Measurements from ENCODE around the gene AKNAD1. TPM values are rescaled to one million over a fixed set of nuclear protein-coding genes. Genes with fewer than 3 reads are reported as not detected.

Gene AKNAD1
- total RNA-seq, 2 donors from 2014 or later = not detected

DNA sequence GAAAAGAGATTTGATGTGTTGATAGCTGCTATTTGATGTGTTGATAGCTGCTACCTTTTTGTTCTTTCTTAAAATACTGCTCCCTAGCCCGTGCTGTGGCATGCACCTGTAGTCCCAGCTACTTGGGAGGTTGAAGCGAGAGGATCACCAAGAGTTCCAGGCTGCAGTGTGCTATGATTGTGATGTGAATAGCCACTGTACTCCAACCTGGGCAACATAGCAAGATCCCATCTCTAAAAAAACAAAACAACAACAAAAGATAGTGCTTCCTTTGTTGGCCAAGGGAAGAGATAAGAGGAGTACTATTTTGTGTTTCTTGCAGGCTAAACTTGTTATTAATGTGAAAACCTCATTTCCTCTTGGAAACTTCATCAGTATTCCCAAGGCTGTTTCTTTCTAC is 25.9 kb upstream of the AKNAD1 start:
- Histone ChIP-seq H3K36me3 (no peaks in the 10 kb centered on the region), H3K4me3 (no peak overlapping the region), H3K27me3 (no peaks in the 10 kb centered on the region), H3K9me3 (no peaks in the 10 kb centered on the region), H3K4me1 (peaks cover 0 to 5% of the 10 kb centered on the region in 2 donors), H3K27ac (no peak overlapping the region)
- TF ChIP-seq, protein P1, sequence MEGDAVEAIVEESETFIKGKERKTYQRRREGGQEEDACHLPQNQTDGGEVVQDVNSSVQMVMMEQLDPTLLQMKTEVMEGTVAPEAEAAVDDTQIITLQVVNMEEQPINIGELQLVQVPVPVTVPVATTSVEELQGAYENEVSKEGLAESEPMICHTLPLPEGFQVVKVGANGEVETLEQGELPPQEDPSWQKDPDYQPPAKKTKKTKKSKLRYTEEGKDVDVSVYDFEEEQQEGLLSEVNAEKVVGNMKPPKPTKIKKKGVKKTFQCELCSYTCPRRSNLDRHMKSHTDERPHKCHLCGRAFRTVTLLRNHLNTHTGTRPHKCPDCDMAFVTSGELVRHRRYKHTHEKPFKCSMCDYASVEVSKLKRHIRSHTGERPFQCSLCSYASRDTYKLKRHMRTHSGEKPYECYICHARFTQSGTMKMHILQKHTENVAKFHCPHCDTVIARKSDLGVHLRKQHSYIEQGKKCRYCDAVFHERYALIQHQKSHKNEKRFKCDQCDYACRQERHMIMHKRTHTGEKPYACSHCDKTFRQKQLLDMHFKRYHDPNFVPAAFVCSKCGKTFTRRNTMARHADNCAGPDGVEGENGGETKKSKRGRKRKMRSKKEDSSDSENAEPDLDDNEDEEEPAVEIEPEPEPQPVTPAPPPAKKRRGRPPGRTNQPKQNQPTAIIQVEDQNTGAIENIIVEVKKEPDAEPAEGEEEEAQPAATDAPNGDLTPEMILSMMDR (IDR thresholded peaks at IDR 0.05) = no peak
- no peak for DNase-seq (ENCODE audit: low spot score)

DNA sequence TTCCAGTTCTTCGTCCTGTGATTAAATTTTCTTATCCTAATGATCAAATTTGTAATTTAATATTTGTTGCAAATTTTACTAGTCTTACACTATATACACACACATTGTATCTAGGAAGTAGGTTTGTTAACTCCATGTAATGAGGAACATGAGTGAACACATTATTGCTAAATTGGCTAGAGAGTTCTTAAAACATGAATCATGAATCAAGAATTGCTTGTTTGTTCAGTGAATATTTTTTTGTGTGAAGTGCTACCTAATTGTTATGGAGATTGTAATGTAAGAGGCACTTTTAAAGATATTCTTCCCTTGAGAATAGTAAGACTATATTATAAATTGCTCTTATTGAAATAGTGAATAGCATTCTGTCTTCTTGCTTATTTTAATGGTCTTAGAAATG is 24.5 kb upstream of the AKNAD1 start:
- H3K4me1 ChIP-seq = peaks cover 0 to 9% of the 10 kb centered on the region in 2 donors
- no peak overlapping the region for H3K4me3 ChIP-seq
- H3K36me3 ChIP-seq = no peaks in the 10 kb centered on the region
- DNase-seq (ENCODE audit: low spot score) = no peak
- H3K27me3 ChIP-seq = no peaks in the 10 kb centered on the region
- TF ChIP-seq, protein P1 (IDR thresholded peaks at IDR 0.05) = no peak
- H3K9me3 ChIP-seq = no peaks in the 10 kb centered on the region
- H3K27ac ChIP-seq = no peak overlapping the region

DNA sequence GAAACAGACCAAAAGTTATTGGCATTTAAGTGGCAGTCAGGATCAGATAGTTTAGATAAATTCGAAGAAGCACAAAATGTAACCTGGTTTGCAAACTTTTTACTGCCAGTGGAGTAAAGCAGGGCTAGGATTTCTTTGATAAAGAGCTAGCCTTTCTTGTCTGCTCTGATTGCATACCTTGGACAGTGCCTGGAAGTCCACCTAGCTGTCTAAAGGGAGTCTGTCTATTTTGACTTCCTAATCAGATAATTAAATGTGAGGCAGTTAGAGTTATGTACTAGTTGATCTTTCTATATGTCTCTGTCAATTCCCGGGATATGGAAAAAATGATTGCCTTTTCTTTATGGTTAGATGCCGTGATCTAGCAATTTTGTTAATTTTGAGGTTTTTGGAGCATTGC is 24.0 kb upstream of the AKNAD1 start:
- H3K36me3 ChIP-seq = no peaks in the 10 kb centered on the region
- DNase-seq (ENCODE audit: low spot score) = no peak
- TF ChIP-seq, protein P1 (IDR thresholded peaks at IDR 0.05) = no peak
- no peak overlapping the region for H3K27ac ChIP-seq
- H3K4me1 ChIP-seq = peaks cover 0 to 14% of the 10 kb centered on the region in 2 donors
- no peaks in the 10 kb centered on the region for H3K9me3 ChIP-seq
- no peak overlapping the region for H3K4me3 ChIP-seq
- no peaks in the 10 kb centered on the region for H3K27me3 ChIP-seq

DNA sequence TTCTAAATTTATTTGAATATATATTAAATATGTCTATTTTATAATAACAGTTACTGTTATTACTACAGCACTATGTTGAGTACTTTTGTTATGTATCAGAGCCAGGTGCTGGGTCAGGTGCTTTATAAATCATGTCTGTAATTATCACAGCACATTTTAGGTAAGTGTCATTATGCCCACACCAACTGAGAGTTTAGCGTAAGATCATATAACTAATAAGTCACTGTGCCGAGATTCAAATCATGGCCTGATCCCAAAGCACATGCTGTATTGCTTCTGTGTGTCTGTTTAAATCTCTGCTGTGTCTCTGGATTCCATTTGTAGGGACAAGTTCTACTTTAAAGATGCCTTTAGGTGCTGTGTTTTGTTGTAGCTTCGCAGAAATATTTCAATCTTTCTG is 21.8 kb upstream of the AKNAD1 start:
- TF ChIP-seq, protein P1 (IDR thresholded peaks at IDR 0.05) = no peak
- Histone ChIP-seq H3K4me3 (no peak overlapping the region), H3K27ac (no peak overlapping the region), H3K36me3 (no peaks in the 10 kb centered on the region), H3K9me3 (no peaks in the 10 kb centered on the region), H3K4me1 (peaks cover 0 to 15% of the 10 kb centered on the region in 2 donors), H3K27me3 (no peaks in the 10 kb centered on the region)
- no peak for DNase-seq (ENCODE audit: low spot score)

DNA sequence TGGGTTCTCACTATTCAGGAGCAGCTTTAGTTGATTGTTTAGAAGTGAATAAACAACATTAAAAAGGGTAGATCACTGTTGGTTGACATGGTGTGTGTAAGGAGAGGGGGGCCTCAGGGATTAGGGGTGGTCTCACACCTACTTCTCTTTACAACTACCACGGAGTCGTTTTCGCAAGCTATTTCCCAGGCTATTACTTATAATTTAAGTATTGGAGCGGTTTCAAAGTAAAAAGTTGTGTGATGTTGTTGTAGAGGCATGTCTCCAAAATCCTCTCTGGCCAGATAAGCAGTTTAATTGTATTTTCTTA is 21.2 kb upstream of the AKNAD1 start:
- Histone ChIP-seq H3K9me3 (no peaks in the 10 kb centered on the region), H3K4me3 (peak overlapping the region; percentile 66 to 95), H3K27me3 (no peaks in the 10 kb centered on the region), H3K36me3 (no peaks in the 10 kb centered on the region), H3K4me1 (peaks cover 0 to 15% of the 10 kb centered on the region in 2 donors), H3K27ac (peak overlapping the region in 1 of 2 donors; percentile 84)
- TF ChIP-seq, protein P1 (IDR thresholded peaks at IDR 0.05) = no peak
- DNase-seq (ENCODE audit: low spot score) = no peak

DNA sequence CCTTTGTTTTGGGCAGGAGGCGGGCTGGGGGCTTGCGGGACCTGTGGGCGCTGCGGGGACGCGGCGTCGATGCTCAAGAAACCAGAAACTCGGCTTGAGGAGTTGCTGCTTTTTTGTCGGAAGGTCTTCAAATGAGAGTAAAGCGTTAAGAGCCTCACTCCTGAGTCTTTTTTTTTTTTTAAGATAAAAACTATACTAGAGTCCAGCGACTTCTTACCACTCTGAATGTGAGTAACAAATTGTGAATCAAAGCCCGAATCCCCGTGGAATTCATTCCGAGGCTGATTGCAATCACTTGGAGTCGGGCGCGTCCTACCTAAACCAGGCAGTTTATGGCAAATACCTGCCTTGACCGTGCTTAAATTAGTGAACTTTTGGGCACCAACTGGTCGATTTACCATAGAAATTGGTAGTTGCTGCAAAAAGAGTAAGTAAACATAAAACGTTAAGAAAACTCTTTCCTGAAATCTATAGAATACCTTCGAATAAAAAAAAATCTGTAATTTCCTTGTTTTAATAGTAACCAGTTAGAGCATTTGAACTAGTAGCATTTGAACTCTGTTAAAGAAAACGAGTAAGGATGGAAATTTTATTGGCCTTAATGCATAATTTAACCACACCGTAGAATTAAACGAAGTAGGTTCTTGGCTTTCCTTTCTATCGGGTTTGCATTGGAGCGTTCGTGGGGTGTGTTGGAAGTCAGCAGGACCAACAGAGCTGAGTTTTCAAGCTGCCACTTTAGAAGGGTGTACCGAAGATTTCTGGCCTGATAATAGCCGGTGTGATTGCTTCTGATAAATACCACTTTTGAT is 20.7 kb upstream of the AKNAD1 start:
- H3K27ac ChIP-seq = peak overlapping the region; percentile 49 to 84
- H3K27me3 ChIP-seq = no peaks in the 10 kb centered on the region
- TF ChIP-seq, protein P1 (IDR thresholded peaks at IDR 0.05) = no peak
- H3K4me1 ChIP-seq = peaks cover 0 to 15% of the 10 kb centered on the region in 2 donors
- no peak for DNase-seq (ENCODE audit: low spot score)
- H3K36me3 ChIP-seq = no peaks in the 10 kb centered on the region
- no peaks in the 10 kb centered on the region for H3K9me3 ChIP-seq
- peak overlapping the region; percentile 66 to 95 for H3K4me3 ChIP-seq
